Stimulated activated CD8-positive, alpha-beta memory T cell treated with anti-CD3 and anti-CD28 coated beads, Interleukin-15, amount 100 ng/mL, for 48 hours (primary cell): Measurements from ENCODE around the gene LRRC55.

Experiments used
- DNase-seq, 2 donors: peaks; one replicate each; pipeline ENCODE4 v3.0.0-alpha.2; 2020; ENCODE audit warnings: low read depth in 2 of 2

Gene LRRC55

DNA sequence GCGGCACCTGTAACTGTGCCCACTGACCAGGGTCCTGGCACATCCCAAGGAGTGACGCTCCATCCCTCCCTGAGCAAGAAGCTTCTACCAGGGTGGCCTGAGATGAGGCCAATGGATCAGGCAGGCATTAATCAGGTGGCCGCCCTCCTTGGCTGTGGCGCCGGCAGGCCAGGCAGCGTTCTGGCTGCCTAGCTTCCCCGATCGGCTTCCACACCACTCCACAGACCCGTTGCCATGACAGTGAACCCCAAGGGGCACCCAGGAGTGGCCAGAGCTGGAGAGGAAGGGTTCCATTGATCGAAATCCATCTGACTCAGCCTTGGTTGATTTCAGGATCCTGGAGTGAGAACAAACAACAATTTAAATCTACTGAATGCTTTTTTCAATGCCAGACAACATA is 20.5 kb downstream of the LRRC55 start:
- DNase-seq, result no peak

DNA sequence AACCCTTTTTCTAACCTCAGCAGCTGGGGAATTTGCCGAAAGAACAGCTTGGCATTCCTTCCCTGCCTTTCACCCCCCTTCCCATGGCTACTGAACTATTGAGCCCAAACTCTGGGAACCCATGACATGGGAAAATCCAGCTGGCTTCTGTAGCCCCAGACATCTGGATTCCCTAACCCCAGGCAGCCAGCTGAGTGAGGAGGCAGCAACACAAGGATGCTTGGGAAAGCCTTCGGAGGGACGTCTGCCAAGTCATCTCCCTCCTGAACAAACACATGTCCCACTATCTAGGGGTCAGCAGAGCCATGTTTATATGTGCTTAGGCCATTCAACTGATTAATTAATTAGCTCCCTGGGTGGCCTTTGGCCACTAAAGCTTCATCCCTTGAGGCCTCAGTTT is 21.6 kb downstream of the LRRC55 start:
- no peak for DNase-seq

DNA sequence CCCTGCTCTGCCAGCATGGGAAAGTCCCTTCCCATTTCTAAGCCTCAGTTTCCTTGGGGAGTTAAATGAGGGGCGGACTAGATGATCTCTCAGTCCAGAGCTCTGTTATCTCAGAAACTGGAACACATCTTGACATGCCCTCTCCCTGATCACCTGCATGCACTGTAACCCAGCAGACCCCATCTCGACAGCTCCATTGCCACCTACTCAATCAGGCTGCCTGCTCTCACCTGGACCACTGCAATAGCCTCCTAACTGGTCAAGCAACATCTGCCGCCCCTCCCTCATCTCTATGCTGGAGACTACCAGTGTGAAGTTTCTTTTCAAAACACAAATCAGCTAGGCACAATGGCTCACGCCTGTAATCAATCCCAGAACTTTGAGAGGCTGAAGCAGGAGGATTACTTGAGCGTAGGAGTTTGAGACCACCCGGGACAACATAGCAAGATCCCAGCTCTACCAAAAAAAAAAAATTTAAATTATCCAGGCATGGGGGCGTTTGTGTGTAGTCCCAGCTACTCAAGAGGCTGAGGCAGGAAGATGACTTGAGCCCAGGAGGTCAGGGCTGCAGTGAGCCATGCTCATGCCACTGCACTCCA is 22.2 kb downstream of the LRRC55 start:
- DNase-seq, result no peak

DNA sequence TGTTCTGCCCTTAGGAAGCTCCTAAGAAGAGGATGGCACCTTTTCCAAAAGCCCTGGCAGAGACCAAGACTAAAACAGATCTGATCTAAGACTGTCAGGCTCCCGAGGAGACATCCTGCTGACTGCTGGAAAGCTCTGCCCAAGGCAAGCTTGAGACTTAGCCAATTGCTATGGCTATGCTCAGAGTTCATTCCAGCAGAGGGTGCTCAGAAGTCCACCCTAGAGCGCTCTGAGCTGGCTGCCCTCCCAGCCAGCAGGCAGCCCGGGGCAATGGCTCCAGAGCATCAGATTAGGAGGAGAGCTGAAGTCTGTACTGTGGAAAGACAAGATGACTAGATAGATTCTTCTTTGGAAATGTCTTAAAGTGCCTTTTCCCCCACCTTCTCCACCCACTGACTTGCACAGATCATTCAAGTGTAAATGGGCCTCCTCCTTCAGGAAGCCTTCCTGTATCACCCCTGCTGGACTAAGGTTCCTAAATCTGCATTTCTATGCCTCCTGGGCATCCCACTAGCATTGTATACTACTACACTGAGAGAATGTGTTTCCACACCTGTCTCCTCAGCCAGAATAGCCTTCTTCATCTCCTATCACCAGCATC is 23.4 kb downstream of the LRRC55 start:
- DNase-seq, result no peak

DNA sequence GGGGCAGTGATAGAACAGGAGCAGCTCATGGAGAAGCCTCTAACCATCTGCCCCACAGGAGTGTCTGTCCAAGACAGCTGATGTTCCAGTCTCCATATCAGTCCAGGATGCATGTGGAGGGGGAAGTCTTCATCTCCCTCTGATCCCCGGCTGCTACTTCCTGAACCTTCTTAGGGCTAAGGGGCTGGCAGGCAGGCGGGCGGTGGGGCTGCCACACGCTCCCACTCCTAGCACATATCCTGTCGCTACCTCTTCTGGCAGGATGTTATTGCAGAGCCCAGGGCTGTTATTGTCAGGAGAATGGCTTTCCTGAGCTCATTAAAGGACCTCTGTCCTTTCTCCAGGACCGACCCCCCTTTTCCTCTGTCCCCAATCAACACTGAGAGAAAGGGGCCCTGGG is 25.4 kb downstream of the LRRC55 start:
- no peak for DNase-seq

DNA sequence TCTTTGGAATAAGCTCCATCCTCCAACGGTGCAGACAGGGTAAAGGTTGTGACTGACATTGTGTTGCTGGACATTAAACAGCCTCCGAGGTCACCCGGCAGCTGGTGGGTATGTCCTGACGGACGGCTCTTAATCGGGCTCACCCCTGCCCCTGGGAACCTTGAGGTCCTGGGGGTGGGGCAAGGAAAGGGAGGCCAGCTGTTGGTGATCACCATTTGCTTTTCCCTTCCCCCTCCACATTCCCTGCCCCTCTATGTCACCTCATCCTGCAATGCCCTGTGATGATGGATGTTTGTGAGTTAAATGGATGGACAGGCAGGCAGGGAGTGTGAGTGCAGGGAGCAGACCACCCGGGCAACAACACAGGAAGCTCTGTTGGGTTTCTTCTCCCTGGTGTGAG is 29.0 kb downstream of the LRRC55 start:
- DNase-seq, result no peak

DNA sequence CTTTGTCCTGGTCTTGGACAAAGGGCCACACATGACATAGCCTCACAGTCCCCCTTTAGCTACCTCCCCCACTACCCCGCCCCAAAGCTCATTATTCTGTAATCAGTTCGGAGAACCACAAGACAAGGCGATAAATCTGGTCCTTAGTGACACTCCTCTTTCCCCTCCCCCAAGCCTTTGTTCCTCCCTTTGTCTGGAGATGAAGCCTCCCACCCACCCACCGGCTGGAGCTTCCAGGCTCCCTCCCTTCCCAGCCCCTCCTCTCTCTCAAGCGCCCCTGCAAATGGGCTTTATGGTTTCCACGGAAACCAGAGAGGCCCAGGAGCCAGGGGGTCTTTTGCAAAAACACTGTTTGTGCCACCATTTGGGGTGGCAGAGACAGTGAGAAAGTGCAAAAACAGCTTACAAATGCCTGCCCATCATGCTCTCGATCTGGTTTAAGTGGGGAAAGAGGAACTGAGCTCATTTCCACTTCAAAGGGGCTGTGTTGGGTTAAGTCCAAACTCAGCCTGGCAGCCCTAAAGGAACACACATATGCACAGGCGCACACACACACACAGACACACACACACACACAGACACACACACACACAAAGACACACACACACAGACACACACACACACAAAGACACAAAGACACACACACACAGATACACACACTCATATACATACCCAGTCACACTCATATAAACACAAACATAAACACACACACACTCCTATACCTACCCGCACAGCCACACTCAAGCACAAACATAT is 31.8 kb downstream of the LRRC55 start:
- no peak for DNase-seq

DNA sequence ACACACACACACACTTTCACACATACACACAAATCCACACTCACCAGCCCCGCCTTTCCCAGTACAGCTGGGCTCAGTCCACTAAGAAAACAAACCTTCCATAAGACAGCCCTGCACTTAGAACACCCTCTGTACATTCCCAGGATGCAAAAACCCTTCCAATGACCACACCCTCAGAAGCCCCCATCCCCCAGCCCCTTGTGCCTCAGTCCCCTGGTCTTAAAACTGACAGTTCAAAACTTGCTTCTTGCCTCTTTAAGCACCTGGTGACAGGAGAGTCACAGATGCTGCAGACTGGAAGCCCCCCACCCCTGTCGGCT is 32.3 kb downstream of the LRRC55 start:
- DNase-seq, result no peak

DNA sequence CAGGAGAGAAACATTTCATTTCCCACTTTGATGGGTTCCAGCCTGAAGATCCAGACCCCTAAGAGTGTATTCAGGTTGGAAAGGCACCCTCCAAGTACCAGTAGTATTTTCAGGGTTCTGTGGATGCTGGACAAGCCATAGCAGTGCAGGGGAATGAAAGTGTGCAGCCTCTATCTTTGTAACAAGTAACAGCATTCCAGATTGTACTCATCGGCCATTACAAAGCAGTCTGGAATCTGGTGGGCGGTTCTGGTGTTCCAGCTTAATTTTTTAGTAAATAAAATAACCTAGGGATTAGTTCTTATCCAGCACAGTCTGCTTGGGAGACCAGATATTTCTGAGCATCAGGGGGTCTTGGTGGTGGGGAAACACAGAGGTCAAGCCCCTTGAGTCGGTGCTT is 32.7 kb downstream of the LRRC55 start:
- DNase-seq, result no peak

DNA sequence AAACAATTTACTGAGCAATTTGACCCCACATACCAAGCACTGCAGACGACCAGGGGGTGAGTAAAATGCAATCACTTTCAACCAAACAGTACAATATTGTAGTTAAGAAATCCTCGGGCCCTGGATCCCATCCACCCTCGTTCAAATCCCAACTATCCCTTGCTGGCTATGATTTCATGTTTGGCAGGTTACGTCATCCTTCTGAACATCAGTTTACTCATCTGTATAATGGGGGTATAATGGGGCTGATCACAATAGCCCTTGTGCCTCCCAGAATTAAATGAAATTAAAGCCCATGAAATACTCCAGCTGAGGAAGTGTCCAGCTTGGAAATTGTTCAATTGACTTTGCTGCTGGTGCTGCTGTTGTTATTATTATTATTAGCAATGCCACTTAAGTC is 34.7 kb downstream of the LRRC55 start:
- no peak for DNase-seq

DNA sequence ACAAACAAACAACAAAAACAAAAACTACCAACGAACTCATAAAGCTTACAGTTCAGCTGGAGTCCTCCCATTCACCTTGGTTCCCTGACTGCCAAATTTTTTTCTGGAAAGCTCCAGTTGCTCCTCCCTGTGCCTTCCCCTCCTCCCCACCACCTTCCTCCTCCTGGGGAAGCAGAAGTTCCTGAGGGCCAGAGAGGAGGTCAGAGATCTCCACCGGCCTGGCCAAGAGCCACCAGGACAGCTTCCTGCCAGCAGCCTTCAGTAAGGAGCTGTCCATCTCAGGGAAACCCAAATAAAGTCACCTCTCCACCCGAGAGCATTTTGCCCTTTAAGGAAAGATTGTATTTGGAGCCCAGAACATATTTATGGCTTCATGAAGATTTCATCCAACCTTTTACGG is 35.3 kb downstream of the LRRC55 start:
- DNase-seq, result no peak

DNA sequence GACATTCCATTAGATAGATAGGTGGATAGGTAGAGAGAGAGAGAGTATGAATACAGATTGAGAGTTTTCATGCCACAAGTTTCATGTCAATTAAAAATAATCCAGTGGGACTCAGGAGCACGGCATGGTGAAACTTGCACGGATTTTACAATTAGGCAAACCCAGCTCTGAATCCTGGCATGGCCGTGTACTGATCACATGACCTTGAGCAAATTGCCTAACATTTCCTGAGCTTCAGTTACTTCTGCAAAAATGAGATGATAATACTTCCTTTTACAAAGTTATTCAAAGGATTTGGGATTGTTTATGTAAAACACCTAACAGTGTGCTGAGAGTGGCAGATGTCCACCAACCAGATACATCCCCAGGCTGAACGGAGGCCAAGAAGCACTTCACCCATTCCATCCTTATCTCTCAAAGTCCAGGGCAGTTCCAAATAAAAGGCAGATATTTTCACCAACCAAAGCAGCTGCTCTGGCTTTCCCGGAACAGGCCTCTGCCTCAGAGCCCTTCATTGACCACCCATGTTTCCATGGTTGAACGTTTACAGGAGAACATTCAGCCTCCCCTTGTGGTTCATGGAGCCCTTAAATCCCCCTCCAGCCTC is 37.4 kb downstream of the LRRC55 start:
- DNase-seq, result no peak

DNA sequence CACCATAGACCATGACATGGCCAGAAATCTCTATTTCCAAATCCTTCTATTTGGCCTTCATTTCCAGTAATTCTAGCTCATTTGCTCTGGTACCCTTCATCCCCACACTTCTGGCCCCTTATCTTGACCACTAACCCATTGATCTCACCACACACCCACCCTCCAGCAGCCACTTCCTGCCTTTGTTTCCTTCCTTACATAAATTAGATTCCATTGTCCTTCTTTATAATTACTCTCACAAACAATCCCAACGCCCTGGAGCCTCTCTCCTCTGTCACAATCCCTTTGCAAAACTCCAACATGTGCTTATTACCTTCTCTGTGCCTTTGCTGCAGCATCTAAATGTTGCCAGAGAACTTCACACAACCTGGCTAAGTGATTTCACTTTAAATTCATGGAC is 40.5 kb downstream of the LRRC55 start:
- DNase-seq, result no peak

DNA sequence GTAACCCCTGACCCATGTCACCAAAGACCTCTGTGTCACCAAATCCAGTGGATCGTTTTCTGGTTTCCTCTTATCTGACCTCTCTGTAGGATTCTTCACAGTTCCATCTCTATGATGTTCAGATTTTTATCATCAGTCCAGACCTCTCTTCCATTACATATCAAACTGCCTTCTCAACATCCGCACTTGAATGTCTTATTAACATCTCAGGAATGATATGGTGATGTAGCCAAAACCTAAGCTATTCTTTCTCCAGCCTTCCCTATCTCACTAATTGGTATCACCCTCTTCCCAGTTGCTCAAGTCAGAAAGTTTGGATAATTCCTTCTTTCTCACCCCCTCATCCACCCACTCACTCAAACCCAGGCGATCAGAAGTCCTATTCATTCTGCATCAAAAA is 41.8 kb downstream of the LRRC55 start:
- no peak for DNase-seq

DNA sequence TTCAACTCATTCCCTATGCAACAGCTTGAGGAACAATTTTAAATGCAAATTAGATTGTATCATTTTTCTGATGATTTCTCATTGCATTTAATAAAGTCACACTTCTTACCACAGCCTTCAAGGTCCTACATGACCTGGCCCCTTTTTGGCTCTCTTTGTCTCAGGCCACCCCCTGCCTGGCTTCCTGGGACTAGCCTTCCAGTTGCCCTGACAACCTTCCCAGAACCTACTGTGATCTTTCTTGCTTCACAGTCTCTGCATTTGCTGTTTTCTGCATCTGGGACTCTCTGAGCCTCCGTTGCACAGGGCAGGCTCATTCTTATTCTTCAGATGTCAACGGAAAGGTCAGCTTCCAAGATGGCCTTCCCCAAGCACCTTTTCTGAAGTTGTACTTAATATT is 42.4 kb downstream of the LRRC55 start:
- no peak for DNase-seq

DNA sequence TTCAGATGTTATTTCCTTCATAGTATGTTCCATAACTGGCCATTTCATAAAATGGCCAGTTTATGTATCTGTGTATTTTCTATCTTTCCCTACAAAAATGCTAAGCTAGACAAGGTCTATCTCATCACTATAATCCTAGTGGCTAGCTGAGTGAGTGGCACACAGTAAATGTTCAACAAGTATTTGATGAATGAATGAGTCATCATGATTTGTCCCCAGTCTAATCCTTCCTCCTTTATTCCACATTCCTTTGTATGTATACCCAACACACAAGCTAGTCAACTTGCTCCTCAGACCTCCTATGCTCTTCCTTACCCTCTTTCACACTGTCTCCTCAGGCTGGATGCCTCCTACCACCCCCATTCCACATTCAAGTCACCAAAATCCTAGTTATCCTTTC is 42.8 kb downstream of the LRRC55 start:
- DNase-seq, result no peak

DNA sequence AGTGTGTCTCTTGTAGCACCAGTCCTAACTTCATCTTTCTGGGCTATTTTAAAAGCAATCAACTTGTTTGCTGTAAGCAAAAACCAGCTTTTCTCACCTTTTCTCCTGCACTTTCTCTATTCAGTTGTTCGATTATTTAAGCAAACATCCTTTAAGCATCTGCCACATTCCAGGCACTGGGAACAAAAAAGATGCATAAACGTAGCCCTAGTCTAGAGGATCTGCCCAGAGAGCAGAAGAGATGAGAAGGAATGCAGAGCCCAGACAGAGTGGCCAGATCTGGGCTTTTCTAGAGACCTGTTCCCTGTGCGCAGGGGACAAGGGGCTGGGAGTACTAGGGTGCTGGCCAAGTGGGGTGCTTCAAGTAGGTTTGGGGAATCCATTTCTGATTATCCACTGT is 46.8 kb downstream of the LRRC55 start:
- DNase-seq, result no peak

DNA sequence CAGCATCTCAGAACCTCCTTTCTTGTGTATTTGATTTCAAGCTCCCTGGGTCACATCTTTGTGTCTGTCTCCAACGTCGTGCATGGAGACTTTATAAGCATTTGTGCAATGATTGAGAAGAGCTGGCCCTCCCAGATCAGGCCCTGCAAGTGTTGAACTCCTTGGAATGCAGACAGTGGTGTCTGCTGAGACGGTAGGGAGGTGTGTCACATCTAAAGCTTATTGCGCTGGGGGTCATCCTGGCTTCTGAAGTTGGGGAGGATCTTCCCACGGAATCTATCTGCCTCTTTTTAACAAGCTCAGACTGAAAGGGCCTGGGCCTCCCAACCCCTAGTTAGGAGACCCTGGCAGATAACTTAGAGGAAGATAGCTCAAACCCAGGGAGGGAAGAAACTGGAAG is 48.6 kb downstream of the LRRC55 start:
- no peak for DNase-seq

DNA sequence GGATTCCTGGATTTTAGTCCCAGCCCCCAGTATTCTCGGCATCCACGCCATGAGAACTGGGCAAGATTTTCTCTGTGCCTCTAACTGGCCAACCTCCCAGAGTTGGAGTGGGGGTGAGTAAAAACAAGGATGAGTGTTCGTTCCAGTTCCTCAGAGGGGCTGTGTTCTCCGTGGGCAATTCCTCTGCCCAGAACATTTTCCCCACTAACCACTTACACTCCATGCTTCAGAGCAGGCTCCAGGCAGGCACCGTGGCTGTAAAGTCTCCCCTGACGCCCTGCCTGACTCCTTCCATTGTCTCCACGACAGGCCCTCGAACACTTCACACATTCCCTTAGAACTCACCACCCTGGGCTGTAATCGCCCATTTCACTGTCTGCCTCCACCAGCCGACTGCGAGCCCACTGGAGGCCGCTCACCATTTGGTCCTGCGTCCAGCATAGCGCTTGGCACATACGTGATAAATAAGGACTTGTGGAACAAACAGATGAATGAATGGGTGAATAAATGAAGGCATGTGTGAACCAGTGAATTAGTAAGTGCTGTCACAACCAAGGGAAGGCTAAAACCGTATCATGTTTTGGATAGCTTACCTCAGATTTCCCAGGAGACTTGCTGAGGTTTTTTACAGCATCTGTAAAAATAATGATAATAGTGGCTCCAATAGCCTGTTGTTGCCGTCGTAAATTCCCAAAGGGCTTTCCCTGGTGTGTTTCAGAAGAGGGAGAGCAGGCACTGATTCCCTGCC is 49.2 kb downstream of the LRRC55 start:
- no peak for DNase-seq

DNA sequence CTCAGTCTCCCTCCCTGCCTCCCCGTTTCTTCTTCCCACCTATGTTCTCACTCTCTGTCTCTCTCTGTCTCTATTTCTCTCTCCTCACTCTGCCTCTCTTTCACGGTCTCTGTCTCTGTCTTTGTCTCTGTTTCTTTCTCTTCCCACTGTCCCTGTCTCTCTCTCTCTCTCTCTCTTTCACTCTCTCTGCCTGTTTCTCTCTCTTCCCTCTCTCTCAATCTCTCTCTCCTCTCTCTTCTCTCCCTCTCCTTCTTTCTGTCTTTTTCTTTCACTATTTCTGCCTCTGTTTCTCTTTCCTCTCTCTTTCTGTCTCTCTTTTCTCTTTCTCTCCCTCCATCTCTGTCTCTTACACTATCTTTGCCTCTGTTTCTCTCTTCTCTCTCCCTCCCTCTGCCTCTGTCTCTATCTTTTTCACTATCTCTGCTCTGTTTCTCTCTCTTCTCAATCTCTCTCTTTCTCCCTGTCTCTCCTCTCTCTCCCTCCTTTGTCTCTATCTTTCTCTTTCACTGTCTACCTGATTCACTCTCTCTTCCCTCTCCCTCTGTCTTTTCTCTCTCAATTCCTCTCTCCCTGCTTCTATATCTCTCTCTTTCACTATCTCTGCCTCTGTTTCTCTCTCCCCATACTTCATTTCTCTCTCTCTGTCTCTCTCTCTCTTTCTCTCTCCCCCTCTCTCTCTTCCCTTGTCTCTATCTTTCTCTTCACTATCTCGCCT is 49.9 kb downstream of the LRRC55 start:
- no peak for DNase-seq

DNA sequence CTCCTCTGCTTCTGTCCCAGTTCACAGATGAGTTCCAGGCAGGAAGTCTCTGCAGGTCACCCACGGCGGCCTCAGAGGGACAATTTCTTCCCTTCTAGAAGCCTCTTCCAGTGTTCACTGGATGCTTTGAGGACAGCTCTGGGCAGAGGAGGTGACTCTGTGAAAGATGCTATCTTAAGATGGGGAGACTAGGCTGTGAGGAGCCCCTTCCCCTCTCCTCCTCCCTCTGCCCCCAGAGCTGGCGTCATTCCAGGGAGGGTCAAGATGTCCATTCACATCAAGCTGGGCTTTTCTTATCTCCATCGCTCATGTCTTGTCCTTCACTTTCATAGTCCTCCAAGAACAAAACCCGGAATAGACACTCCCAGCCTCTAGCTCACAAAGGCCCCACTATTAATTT is 51.9 kb downstream of the LRRC55 start:
- no peak for DNase-seq
